Memory B cell (primary cell): ENCODE data around the gene GRK4.
"Not testable (repeated sequence)": the region's sequence is repeated elsewhere in the genome, so short reads cannot be mapped to it uniquely, and the experiment has no call there.

Source experiments
- ATAC-seq: fragments of 150-1000 bp; cut with Tn5 transposase; 2 replicates; pipeline ENCODE4 v1.10.0; 2021; ENCODE audit warnings: low read depth, mild to moderate bottlenecking, moderate library complexity
- DNase-seq, 2 donors: peaks; one replicate each; pipeline ENCODE4 v3.0.0; 2022; ENCODE audit warnings: low spot score in 2 of 2
- H3K27ac Mint-ChIP-seq: one replicate; pipeline ENCODE4 v1.8.0; 2022; ENCODE audit warnings: mild to moderate bottlenecking, moderate library complexity, mixed read lengths
- H3K27me3 Mint-ChIP-seq: one replicate; pipeline ENCODE4 v1.8.0; 2022; ENCODE audit warnings: mixed read lengths
- H3K36me3 Mint-ChIP-seq: one replicate; pipeline ENCODE4 v1.8.0; 2022; ENCODE audit warnings: mild to moderate bottlenecking, mixed read lengths
- H3K4me1 Mint-ChIP-seq: one replicate; pipeline ENCODE4 v1.8.0; 2022; ENCODE audit warnings: mixed read lengths
- H3K4me3 Mint-ChIP-seq: one replicate; pipeline ENCODE4 v1.8.0; 2022; ENCODE audit warnings: mild to moderate bottlenecking, moderate library complexity, mixed read lengths
- H3K9me3 Mint-ChIP-seq: one replicate; pipeline ENCODE4 v1.8.0; 2022; ENCODE audit warnings: mixed read lengths

GRK4 gene

GRCh38 chr4:3047464-3048286 is 84.3 kb downstream of the GRK4 start:
- Mint-ChIP-seq H3K4me3 (peak overlapping the region; percentile 64), H3K27ac (peak overlapping the region; percentile 95), H3K36me3 (peaks cover 7% of the 10 kb centered on the region), H3K9me3 (peaks cover 3% of the 10 kb centered on the region), H3K4me1 (peaks cover 30% of the 10 kb centered on the region), H3K27me3 (no peaks in the 10 kb centered on the region)
- DNase-seq (peak; percentile 70 to 85), ATAC-seq (peak; percentile 82)

- H3K9me3 Mint-ChIP-seq, H3K27me3 Mint-ChIP-seq, H3K4me3 Mint-ChIP-seq, H3K27ac Mint-ChIP-seq, H3K4me1 Mint-ChIP-seq, ATAC-seq, DNase-seq: not testable (repeated sequence)
- H3K36me3 Mint-ChIP-seq, result peaks cover 11% of the 10 kb centered on the region
Measured at GRCh38 chr4:3051141-3051897, 87.9 kb downstream of the GRK4 start.

- Mint-ChIP-seq H3K27ac (no peak overlapping the region), H3K36me3 (peaks cover 13% of the 10 kb centered on the region), H3K27me3 (no peaks in the 10 kb centered on the region), H3K9me3 (peaks cover 7% of the 10 kb centered on the region), H3K4me1 (peaks cover 10% of the 10 kb centered on the region), H3K4me3 (no peak overlapping the region)
- DNase-seq, result no peak
- no peak for ATAC-seq
Measured at GRCh38 chr4:3054169-3054759, 90.9 kb downstream of the GRK4 start.

- Mint-ChIP-seq H3K4me3 (no peak overlapping the region), H3K4me1 (peaks cover 15% of the 10 kb centered on the region), H3K9me3 (peaks cover 4% of the 10 kb centered on the region)
Measured at GRCh38 chr4:3059943-3060342, 96.6 kb downstream of the GRK4 start.

GRCh38 chr4:3060946-3061345 is 97.6 kb downstream of the GRK4 start:
- DNase-seq, result no peak
- no peaks in the 10 kb centered on the region for H3K9me3 Mint-ChIP-seq
- peaks cover 11% of the 10 kb centered on the region for H3K36me3 Mint-ChIP-seq
- H3K4me1 Mint-ChIP-seq, result peaks cover 15% of the 10 kb centered on the region
- no peak overlapping the region for H3K4me3 Mint-ChIP-seq
- H3K27ac Mint-ChIP-seq, result no peak overlapping the region
- ATAC-seq, result no peak
- no peaks in the 10 kb centered on the region for H3K27me3 Mint-ChIP-seq

More at GRCh38 chr4:3059943-3060342, 96.6 kb downstream of the GRK4 start:
- no peaks in the 10 kb centered on the region for H3K27me3 Mint-ChIP-seq
- no peak overlapping the region for H3K27ac Mint-ChIP-seq
- H3K36me3 Mint-ChIP-seq, result peaks cover 11% of the 10 kb centered on the region
- no peak for ATAC-seq
- DNase-seq, result no peak

GRCh38 chr4:3062471-3062870 is 99.1 kb downstream of the GRK4 start:
- Mint-ChIP-seq H3K9me3 (no peaks in the 10 kb centered on the region), H3K36me3 (peaks cover 13% of the 10 kb centered on the region), H3K27me3 (no peaks in the 10 kb centered on the region), H3K4me3 (no peak overlapping the region), H3K4me1 (peaks cover 15% of the 10 kb centered on the region), H3K27ac (no peak overlapping the region)
- DNase-seq (no peak), ATAC-seq (no peak)

GRCh38 chr4:3065551-3065950 is 102.2 kb downstream of the GRK4 start:
- H3K4me1 Mint-ChIP-seq, result no peaks in the 10 kb centered on the region
- no peaks in the 10 kb centered on the region for H3K27me3 Mint-ChIP-seq
- peaks cover 15% of the 10 kb centered on the region for H3K36me3 Mint-ChIP-seq
- DNase-seq (no peak), ATAC-seq (no peak)
- H3K27ac Mint-ChIP-seq, result no peak overlapping the region
- no peaks in the 10 kb centered on the region for H3K9me3 Mint-ChIP-seq
- no peak overlapping the region for H3K4me3 Mint-ChIP-seq

GRCh38 chr4:3066836-3067400 is 103.5 kb downstream of the GRK4 start:
- ATAC-seq (no peak), DNase-seq (no peak)
- Mint-ChIP-seq H3K36me3 (peaks cover 15% of the 10 kb centered on the region), H3K4me3 (no peak overlapping the region), H3K9me3 (no peaks in the 10 kb centered on the region), H3K27me3 (no peaks in the 10 kb centered on the region), H3K4me1 (no peaks in the 10 kb centered on the region), H3K27ac (peak overlapping the region; percentile 42)

GRCh38 chr4:3067473-3068001 is 104.2 kb downstream of the GRK4 start:
- no peaks in the 10 kb centered on the region for H3K27me3 Mint-ChIP-seq
- DNase-seq (no peak), ATAC-seq (no peak)
- no peaks in the 10 kb centered on the region for H3K9me3 Mint-ChIP-seq
- H3K27ac Mint-ChIP-seq, result no peak overlapping the region
- no peaks in the 10 kb centered on the region for H3K4me1 Mint-ChIP-seq
- H3K4me3 Mint-ChIP-seq, result no peak overlapping the region
- H3K36me3 Mint-ChIP-seq, result peaks cover 15% of the 10 kb centered on the region

GRCh38 chr4:3069661-3070199 is 106.4 kb downstream of the GRK4 start:
- Mint-ChIP-seq H3K9me3 (no peaks in the 10 kb centered on the region), H3K27me3 (no peaks in the 10 kb centered on the region), H3K4me1 (no peaks in the 10 kb centered on the region), H3K27ac (no peak overlapping the region), H3K4me3 (no peak overlapping the region), H3K36me3 (peaks cover 13% of the 10 kb centered on the region)
- DNase-seq (no peak), ATAC-seq (no peak)

- ATAC-seq (no peak), DNase-seq (no peak)
- no peak overlapping the region for H3K4me3 Mint-ChIP-seq
- peak overlapping the region; percentile 9 for H3K27ac Mint-ChIP-seq
- peaks cover 8% of the 10 kb centered on the region for H3K36me3 Mint-ChIP-seq
- no peaks in the 10 kb centered on the region for H3K9me3 Mint-ChIP-seq
- no peaks in the 10 kb centered on the region for H3K27me3 Mint-ChIP-seq
- peaks cover 8% of the 10 kb centered on the region for H3K4me1 Mint-ChIP-seq
Measured at GRCh38 chr4:3070709-3071500, 107.5 kb downstream of the GRK4 start.

GRCh38 chr4:3071811-3072210 is 108.4 kb downstream of the GRK4 start:
- Mint-ChIP-seq H3K27me3 (no peaks in the 10 kb centered on the region), H3K36me3 (peaks cover 6% of the 10 kb centered on the region), H3K9me3 (no peaks in the 10 kb centered on the region), H3K4me1 (peaks cover 13% of the 10 kb centered on the region), H3K4me3 (no peak overlapping the region), H3K27ac (peak overlapping the region; percentile 9)
- DNase-seq (no peak), ATAC-seq (no peak)
